ENCODE measurements around the gene MAST2.

MAST2 gene

DNA sequence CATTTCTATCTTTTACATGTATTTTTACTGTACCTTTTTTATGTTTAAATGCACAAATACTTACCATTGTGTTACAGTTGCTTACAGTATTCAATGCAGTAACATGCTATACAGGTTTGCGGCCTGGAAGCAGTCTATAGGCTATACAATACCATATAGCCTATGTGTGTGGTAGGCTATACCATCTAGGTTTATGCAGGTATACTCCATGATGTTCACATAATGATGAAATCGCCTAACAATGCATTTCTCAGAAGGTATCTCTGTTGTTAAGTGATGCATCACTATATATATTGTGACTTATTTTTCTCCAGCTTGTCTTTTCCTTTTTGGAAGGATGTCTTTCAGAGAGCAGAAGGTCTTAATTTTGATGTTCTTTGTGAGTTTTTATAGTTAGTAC, 103.5 kb downstream of the MAST2 start:
- H3K79me2 ChIP-seq (ENCODE audit: insufficient read depth, low read length) = peaks cover 4% of the 10 kb centered on the region; the same call in 1 of the 2 replicates
- peaks cover 9% of the 10 kb centered on the region for H3K4me1 ChIP-seq (ENCODE audit: insufficient read depth, low read length, severe bottlenecking)
- H3K4me3 ChIP-seq (ENCODE audit: low read depth, low read length, poor library complexity, severe bottlenecking) = no peak overlapping the region
- no peak overlapping the region for H3K9ac ChIP-seq (ENCODE audit: low read length)
- no peak overlapping the region for H2AFZ ChIP-seq (ENCODE audit: low read length)
- H3K9me2 ChIP-seq (ENCODE audit: low read depth, low read length) = no peaks in the 10 kb centered on the region
- no peaks in the 10 kb centered on the region for H3K36me3 ChIP-seq (ENCODE audit: insufficient read depth, low read length)
- H3K4me2 ChIP-seq (ENCODE audit: low read length) = no peak overlapping the region
- no peaks in the 10 kb centered on the region for H3F3A ChIP-seq (ENCODE audit: insufficient read depth, low read length)
- no peaks in the 10 kb centered on the region for H3K9me3 ChIP-seq (ENCODE audit: low read length)
- H4K20me1 ChIP-seq (ENCODE audit: insufficient read depth, low read length) = no peaks in the 10 kb centered on the region
- no peak overlapping the region for H3K27ac ChIP-seq (ENCODE audit: low read depth, low read length, poor library complexity, severe bottlenecking)
- H3K27me3 ChIP-seq (ENCODE audit: insufficient read depth, low read length) = no peaks in the 10 kb centered on the region
- TF ChIP-seq CTCF (IDR thresholded peaks at IDR 0.05; ENCODE audit: low read length) (no peak), EZH2 (IDR thresholded peaks at IDR 0.05; ENCODE audit: borderline replicate concordance, low read length) (no peak)

DNA sequence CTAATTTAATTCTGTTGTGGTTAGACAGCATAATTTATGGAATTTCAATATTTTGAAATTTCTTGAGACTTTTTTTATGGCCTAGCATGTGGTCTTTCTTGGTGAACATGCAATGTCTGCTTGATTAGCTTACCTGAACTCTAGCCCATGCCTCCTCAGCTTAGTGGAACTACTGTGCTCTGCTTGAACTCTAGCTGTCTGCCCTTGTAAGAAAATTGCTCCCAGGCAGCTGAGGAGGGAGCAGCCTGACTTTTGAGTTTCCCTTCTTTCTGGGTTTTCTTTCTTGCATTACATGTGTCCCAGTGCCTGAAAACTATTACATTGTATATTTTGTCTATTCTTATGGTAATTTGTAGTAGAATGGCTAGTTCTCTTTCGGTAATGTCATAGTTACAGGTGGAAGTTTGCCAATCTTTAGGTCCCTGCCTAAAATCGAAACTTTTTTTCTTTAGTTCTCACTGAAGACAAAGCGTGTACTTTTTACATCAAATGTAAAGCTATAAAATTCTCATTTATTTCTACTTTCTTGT, 105.3 kb downstream of the MAST2 start:
- H3K4me3 ChIP-seq (ENCODE audit: low read depth, low read length, poor library complexity, severe bottlenecking) = no peak overlapping the region
- H3K9me2 ChIP-seq (ENCODE audit: low read depth, low read length) = no peaks in the 10 kb centered on the region
- H3K4me2 ChIP-seq (ENCODE audit: low read length) = peak overlapping the region; percentile 26
- H4K20me1 ChIP-seq (ENCODE audit: insufficient read depth, low read length) = no peaks in the 10 kb centered on the region
- H3K36me3 ChIP-seq (ENCODE audit: insufficient read depth, low read length) = no peaks in the 10 kb centered on the region
- no peaks in the 10 kb centered on the region for H3F3A ChIP-seq (ENCODE audit: insufficient read depth, low read length)
- no peak for TF ChIP-seq EZH2 (IDR thresholded peaks at IDR 0.05; ENCODE audit: borderline replicate concordance, low read length)
- no peak for TF ChIP-seq CTCF (IDR thresholded peaks at IDR 0.05; ENCODE audit: low read length)
- no peak overlapping the region for H3K9ac ChIP-seq (ENCODE audit: low read length)
- no peaks in the 10 kb centered on the region for H3K9me3 ChIP-seq (ENCODE audit: low read length)
- H3K27ac ChIP-seq (ENCODE audit: low read depth, low read length, poor library complexity, severe bottlenecking) = no peak overlapping the region
- peaks cover 27% of the 10 kb centered on the region for H3K4me1 ChIP-seq (ENCODE audit: insufficient read depth, low read length, severe bottlenecking)
- H3K79me2 ChIP-seq (ENCODE audit: insufficient read depth, low read length) = peaks cover 1% of the 10 kb centered on the region; the same call in 1 of the 2 replicates
- no peaks in the 10 kb centered on the region for H3K27me3 ChIP-seq (ENCODE audit: insufficient read depth, low read length)
- no peak overlapping the region for H2AFZ ChIP-seq (ENCODE audit: low read length)

GRCh38 chr1:45911634-45912033, 108.2 kb downstream of the MAST2 start:
- Histone ChIP-seq H3F3A (ENCODE audit: insufficient read depth, low read length) (no peaks in the 10 kb centered on the region), H3K27me3 (ENCODE audit: insufficient read depth, low read length) (no peaks in the 10 kb centered on the region), H3K4me2 (ENCODE audit: low read length) (no peak overlapping the region), H3K36me3 (ENCODE audit: insufficient read depth, low read length) (no peaks in the 10 kb centered on the region), H3K79me2 (ENCODE audit: insufficient read depth, low read length) (no peaks in the 10 kb centered on the region), H2AFZ (ENCODE audit: low read length) (no peak overlapping the region), H3K4me1 (ENCODE audit: insufficient read depth, low read length, severe bottlenecking) (peaks cover 42% of the 10 kb centered on the region), H3K9me2 (ENCODE audit: low read depth, low read length) (no peaks in the 10 kb centered on the region), H3K9ac (ENCODE audit: low read length) (no peak overlapping the region), H3K4me3 (ENCODE audit: low read depth, low read length, poor library complexity, severe bottlenecking) (no peak overlapping the region), H4K20me1 (ENCODE audit: insufficient read depth, low read length) (no peaks in the 10 kb centered on the region), H3K27ac (ENCODE audit: low read depth, low read length, poor library complexity, severe bottlenecking) (no peak overlapping the region), H3K9me3 (ENCODE audit: low read length) (no peaks in the 10 kb centered on the region)
- no peak for TF ChIP-seq CTCF (IDR thresholded peaks at IDR 0.05; ENCODE audit: low read length)
- TF ChIP-seq EZH2 (IDR thresholded peaks at IDR 0.05; ENCODE audit: borderline replicate concordance, low read length) = no peak

All from OCI-LY1 (cell line).